ENCODE measurements around the gene SUSD4.
"Not testable (repeated sequence)": the region's sequence is repeated elsewhere in the genome, so short reads cannot be mapped to it uniquely, and the experiment has no call there.

SUSD4 gene, protein sequence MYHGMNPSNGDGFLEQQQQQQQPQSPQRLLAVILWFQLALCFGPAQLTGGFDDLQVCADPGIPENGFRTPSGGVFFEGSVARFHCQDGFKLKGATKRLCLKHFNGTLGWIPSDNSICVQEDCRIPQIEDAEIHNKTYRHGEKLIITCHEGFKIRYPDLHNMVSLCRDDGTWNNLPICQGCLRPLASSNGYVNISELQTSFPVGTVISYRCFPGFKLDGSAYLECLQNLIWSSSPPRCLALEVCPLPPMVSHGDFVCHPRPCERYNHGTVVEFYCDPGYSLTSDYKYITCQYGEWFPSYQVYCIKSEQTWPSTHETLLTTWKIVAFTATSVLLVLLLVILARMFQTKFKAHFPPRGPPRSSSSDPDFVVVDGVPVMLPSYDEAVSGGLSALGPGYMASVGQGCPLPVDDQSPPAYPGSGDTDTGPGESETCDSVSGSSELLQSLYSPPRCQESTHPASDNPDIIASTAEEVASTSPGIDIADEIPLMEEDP

DNA sequence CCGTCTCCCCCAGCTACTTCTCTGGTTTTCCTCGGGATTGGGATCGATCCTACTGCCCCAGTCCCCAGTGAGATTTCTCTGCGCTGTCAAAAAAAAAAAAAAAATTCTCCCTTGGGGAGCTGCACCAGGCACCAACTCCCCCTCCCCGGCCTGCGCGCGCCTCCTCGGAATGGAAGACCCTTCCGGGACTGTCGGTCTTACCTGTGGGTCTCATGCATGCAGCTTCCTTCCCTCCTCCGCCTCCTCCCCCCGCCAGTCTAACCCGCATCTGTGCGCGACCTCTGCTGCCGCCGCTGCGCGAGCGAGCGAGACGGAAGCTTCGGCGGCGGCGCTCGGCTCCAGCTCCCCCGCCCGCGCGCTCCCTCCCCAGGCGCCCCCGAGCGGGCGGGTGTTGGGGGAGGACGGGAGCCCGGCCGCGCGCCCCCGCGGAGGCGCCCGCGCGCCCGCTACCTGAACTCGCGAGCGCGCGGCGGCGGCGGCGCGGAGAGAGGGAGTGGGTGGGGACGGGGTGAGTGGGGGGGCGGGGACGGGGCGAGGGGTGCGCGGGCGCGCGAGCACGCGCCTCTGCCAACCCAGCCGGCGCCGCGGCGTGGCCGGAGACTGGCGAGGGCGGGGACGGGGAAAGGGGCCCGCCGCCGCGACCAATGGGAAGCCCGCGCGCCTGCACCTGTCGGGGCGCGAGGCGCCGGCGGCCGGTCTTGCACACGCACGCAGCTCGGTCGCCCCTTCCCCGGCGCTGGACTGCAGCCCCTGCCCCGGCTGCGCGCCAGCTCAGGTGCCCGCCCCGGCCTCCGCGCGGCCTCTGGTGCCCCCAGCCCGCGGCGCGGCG, at the start of gene SUSD4:
SUSD4 (minus strand) TSS at position 321 of the 829 bp plus-strand sequence. CDS start 751 bp downstream, outside the sequence.
- Histone ChIP-seq H3K27ac (ENCODE audit: low read length) (no peak within 1 kb of the TSS), H3K27me3 (ENCODE audit: control insufficient read depth in 1 of 2, insufficient read depth in 2 of 2, low read length in 2 of 2) (peaks cover 0 to 9% of the 10 kb centered on the region in 2 donors), H3K4me3 (ENCODE audit: low read length in 2 of 2) (peak within 1 kb of the TSS; percentile 51 to 76), H3K9ac (ENCODE audit: low read length in 2 of 2) (no peak within 1 kb of the TSS), H3K9me3 (ENCODE audit: control insufficient read depth in 2 of 2, low read length in 2 of 2) (no peaks in the 10 kb centered on the region), H3K4me1 (ENCODE audit: control insufficient read depth, insufficient read depth, low read length) (peaks cover 18% of the 10 kb centered on the region), H3K36me3 (ENCODE audit: control insufficient read depth in 2 of 2, insufficient read depth in 2 of 2, low read length in 2 of 2) (no peaks in the 10 kb centered on the region)

DNA sequence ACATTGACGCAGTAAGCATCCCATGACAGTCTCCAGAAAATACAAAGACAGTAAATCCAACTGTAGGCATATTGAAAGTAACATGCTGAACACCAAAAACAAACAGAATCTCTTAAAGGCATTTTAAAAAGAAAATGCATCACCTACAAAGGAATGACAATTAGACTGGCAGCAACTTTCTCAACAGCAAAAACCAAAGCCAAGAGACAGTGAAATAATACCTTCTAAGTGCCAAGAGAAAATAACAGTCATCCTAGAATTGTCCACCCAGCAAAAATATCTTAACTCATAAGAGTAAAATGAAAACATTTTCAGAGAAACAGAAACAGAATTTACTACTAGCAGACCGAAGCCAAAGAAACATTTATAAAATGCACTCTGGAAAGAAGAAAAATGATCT, 49.2 kb upstream of the SUSD4 start:
- Histone ChIP-seq H3K9me3 (ENCODE audit: control insufficient read depth in 2 of 2, low read length in 2 of 2) (no peaks in the 10 kb centered on the region), H3K36me3 (ENCODE audit: control insufficient read depth in 2 of 2, insufficient read depth in 2 of 2, low read length in 2 of 2) (no peaks in the 10 kb centered on the region), H3K4me3 (ENCODE audit: low read length in 2 of 2) (no peak overlapping the region), H3K27me3 (ENCODE audit: control insufficient read depth in 1 of 2, insufficient read depth in 2 of 2, low read length in 2 of 2) (no peaks in the 10 kb centered on the region), H3K9ac (ENCODE audit: low read length in 2 of 2) (no peak overlapping the region), H3K27ac (ENCODE audit: low read length) (no peak overlapping the region), H3K4me1 (ENCODE audit: control insufficient read depth, insufficient read depth, low read length) (no peaks in the 10 kb centered on the region)

DNA sequence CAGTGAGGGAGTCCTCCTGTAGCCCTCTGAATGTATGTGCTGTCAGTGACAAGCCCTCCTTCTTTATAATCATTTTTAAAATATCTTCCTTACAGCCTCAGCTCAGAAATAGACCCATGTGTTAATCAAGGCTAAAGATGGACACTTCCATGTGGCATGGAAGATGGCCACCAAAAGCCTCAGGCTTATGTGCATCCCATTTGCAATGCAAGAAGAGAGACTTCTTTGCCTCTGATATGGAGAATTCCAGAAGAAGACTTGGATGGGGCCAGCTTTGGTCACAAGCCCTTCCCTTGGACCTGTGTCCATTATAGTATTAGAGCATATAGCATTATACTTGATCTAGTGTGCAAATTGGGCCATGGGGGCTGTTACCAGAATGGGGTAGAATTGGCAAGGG, 47.7 kb upstream of the SUSD4 start:
- no peak overlapping the region for H3K4me3 ChIP-seq (ENCODE audit: low read length in 2 of 2)
- H3K9ac ChIP-seq (ENCODE audit: low read length in 2 of 2): no peak overlapping the region
- H3K27me3 ChIP-seq (ENCODE audit: control insufficient read depth in 1 of 2, insufficient read depth in 2 of 2, low read length in 2 of 2): no peaks in the 10 kb centered on the region
- no peaks in the 10 kb centered on the region for H3K36me3 ChIP-seq (ENCODE audit: control insufficient read depth in 2 of 2, insufficient read depth in 2 of 2, low read length in 2 of 2)
- no peak overlapping the region for H3K27ac ChIP-seq (ENCODE audit: low read length)
- no peaks in the 10 kb centered on the region for H3K9me3 ChIP-seq (ENCODE audit: control insufficient read depth in 2 of 2, low read length in 2 of 2)
- no peaks in the 10 kb centered on the region for H3K4me1 ChIP-seq (ENCODE audit: control insufficient read depth, insufficient read depth, low read length)

DNA sequence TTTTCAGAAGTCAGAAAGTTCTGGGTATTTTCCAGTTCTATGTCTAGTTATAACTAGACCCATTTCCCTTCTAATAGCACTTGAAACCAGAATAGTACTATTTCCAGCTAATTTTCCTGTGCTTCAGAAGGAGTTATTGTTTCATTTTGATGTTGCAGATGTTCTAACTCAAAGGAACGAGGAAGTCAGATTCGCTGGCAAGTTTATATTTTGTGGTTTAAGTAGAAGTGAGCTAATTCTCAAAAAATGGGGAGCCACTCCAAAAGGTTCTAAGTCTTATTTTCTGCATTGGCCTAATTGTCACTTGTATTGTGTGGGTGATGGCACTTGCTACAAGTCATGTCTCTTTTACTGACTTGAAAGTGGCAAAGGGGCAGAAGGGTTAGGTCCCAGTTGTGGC, 47.3 kb upstream of the SUSD4 start:
- Histone ChIP-seq H3K4me3 (ENCODE audit: low read length in 2 of 2) (no peak overlapping the region), H3K36me3 (ENCODE audit: control insufficient read depth in 2 of 2, insufficient read depth in 2 of 2, low read length in 2 of 2) (no peaks in the 10 kb centered on the region), H3K4me1 (ENCODE audit: control insufficient read depth, insufficient read depth, low read length) (no peaks in the 10 kb centered on the region), H3K27me3 (ENCODE audit: control insufficient read depth in 1 of 2, insufficient read depth in 2 of 2, low read length in 2 of 2) (no peaks in the 10 kb centered on the region), H3K9me3 (ENCODE audit: control insufficient read depth in 2 of 2, low read length in 2 of 2) (no peaks in the 10 kb centered on the region), H3K27ac (ENCODE audit: low read length) (no peak overlapping the region), H3K9ac (ENCODE audit: low read length in 2 of 2) (no peak overlapping the region)

DNA sequence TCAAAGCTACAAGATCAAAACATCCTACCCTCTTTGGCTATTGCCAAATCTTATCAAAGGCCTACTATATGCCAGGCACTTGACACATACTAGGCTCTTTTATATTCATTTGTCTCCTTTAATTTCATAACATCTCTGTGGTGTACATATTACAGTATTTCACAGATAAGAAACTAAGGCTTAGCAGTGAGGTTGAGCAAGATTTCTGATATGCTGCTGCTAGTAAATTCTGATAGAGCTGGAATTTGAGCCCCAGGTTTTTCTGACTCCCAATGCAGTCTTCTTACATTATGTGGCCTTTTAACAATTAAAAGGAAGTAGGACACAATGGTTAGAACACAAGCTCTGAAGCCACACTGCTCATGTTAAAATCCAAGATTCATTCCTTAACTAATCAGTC, 46.1 kb upstream of the SUSD4 start:
- Histone ChIP-seq H3K4me1 (ENCODE audit: control insufficient read depth, insufficient read depth, low read length) (no peaks in the 10 kb centered on the region), H3K9me3 (ENCODE audit: control insufficient read depth in 2 of 2, low read length in 2 of 2) (no peaks in the 10 kb centered on the region), H3K4me3 (ENCODE audit: low read length in 2 of 2) (no peak overlapping the region), H3K36me3 (ENCODE audit: control insufficient read depth in 2 of 2, insufficient read depth in 2 of 2, low read length in 2 of 2) (no peaks in the 10 kb centered on the region), H3K27me3 (ENCODE audit: control insufficient read depth in 1 of 2, insufficient read depth in 2 of 2, low read length in 2 of 2) (no peaks in the 10 kb centered on the region), H3K27ac (ENCODE audit: low read length) (no peak overlapping the region), H3K9ac (ENCODE audit: low read length in 2 of 2) (no peak overlapping the region)

DNA sequence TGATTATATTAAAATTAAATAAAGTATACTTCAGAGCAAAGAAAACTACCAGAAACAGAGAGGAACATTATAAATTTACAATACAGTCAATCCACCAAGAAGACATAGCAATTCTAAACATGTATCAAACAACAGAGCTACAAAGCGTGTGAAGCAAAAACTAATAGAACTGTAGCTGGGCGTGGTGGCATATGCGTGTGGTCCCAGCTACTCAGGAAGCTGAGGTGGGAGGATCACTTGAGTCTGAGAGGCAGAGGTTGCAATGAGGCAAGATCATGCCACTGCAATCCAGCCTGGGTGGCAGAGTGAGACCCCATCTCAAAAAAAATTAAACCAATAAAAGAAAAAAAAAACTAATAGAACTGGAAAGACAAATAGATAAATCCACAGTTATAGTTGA, 41.5 kb upstream of the SUSD4 start:
- no peaks in the 10 kb centered on the region for H3K4me1 ChIP-seq (ENCODE audit: control insufficient read depth, insufficient read depth, low read length)
- H3K9me3 ChIP-seq (ENCODE audit: control insufficient read depth in 2 of 2, low read length in 2 of 2): no peaks in the 10 kb centered on the region
- no peak overlapping the region for H3K27ac ChIP-seq (ENCODE audit: low read length)
- no peak overlapping the region for H3K4me3 ChIP-seq (ENCODE audit: low read length in 2 of 2)
- no peaks in the 10 kb centered on the region for H3K27me3 ChIP-seq (ENCODE audit: control insufficient read depth in 1 of 2, insufficient read depth in 2 of 2, low read length in 2 of 2)
- no peak overlapping the region for H3K9ac ChIP-seq (ENCODE audit: low read length in 2 of 2)
- H3K36me3 ChIP-seq (ENCODE audit: control insufficient read depth in 2 of 2, insufficient read depth in 2 of 2, low read length in 2 of 2): no peaks in the 10 kb centered on the region

DNA sequence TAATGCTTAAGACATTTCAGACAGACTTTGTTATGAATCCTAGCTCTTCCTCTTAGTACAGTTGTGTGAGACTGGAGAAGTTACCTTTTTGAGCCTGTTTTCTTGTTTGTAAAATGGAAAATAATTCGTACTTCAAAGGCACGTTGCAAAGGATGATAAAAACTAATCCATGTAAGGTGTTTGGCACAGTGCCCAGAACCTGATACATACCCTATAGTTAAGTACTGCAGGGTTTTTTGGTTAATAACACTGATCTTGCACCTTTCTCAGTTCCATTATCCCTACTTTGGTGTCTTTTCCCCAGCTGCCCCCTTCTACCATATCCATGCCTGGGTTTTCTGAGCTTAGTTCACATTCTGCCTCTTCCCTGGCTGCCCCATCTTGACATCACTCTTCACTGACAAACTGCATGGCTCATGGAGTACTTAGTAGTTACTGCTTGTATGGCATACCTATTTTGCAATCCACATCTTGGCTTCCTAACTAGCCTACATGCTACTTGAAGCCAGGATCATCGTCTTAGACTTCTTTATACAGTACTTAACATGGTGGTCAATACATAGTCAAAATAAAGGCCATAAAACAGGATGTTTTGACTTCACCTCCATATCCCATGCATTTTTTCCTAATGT, 39.3 kb upstream of the SUSD4 start:
- no peaks in the 10 kb centered on the region for H3K9me3 ChIP-seq (ENCODE audit: control insufficient read depth in 2 of 2, low read length in 2 of 2)
- H3K27me3 ChIP-seq (ENCODE audit: control insufficient read depth in 1 of 2, insufficient read depth in 2 of 2, low read length in 2 of 2): no peaks in the 10 kb centered on the region
- H3K9ac ChIP-seq (ENCODE audit: low read length in 2 of 2): no peak overlapping the region
- no peak overlapping the region for H3K27ac ChIP-seq (ENCODE audit: low read length)
- H3K4me1 ChIP-seq (ENCODE audit: control insufficient read depth, insufficient read depth, low read length): no peaks in the 10 kb centered on the region
- H3K36me3 ChIP-seq (ENCODE audit: control insufficient read depth in 2 of 2, insufficient read depth in 2 of 2, low read length in 2 of 2): no peaks in the 10 kb centered on the region
- H3K4me3 ChIP-seq (ENCODE audit: low read length in 2 of 2): no peak overlapping the region

DNA sequence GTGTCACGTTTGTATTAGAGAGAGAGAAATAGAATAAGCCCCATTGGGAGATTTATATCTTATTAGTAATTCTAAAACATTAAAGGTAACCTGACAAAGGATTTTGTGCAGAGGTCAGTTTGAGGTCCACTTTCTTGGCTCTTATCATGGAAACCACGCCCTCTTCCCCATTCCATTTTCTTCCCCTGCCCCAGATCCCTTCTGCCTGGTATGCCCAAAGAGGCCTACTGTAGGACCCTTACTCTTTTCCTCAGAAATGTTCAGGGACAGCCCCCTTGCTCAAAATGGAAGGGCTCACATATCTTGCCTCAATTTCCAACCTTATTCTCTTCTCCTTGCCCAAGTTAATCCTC, 38.8 kb upstream of the SUSD4 start:
- H3K9ac ChIP-seq (ENCODE audit: low read length in 2 of 2): no peak overlapping the region
- H3K4me3 ChIP-seq (ENCODE audit: low read length in 2 of 2): no peak overlapping the region
- H3K27ac ChIP-seq (ENCODE audit: low read length): no peak overlapping the region
- no peaks in the 10 kb centered on the region for H3K4me1 ChIP-seq (ENCODE audit: control insufficient read depth, insufficient read depth, low read length)
- no peaks in the 10 kb centered on the region for H3K27me3 ChIP-seq (ENCODE audit: control insufficient read depth in 1 of 2, insufficient read depth in 2 of 2, low read length in 2 of 2)
- no peaks in the 10 kb centered on the region for H3K36me3 ChIP-seq (ENCODE audit: control insufficient read depth in 2 of 2, insufficient read depth in 2 of 2, low read length in 2 of 2)
- no peaks in the 10 kb centered on the region for H3K9me3 ChIP-seq (ENCODE audit: control insufficient read depth in 2 of 2, low read length in 2 of 2)

DNA sequence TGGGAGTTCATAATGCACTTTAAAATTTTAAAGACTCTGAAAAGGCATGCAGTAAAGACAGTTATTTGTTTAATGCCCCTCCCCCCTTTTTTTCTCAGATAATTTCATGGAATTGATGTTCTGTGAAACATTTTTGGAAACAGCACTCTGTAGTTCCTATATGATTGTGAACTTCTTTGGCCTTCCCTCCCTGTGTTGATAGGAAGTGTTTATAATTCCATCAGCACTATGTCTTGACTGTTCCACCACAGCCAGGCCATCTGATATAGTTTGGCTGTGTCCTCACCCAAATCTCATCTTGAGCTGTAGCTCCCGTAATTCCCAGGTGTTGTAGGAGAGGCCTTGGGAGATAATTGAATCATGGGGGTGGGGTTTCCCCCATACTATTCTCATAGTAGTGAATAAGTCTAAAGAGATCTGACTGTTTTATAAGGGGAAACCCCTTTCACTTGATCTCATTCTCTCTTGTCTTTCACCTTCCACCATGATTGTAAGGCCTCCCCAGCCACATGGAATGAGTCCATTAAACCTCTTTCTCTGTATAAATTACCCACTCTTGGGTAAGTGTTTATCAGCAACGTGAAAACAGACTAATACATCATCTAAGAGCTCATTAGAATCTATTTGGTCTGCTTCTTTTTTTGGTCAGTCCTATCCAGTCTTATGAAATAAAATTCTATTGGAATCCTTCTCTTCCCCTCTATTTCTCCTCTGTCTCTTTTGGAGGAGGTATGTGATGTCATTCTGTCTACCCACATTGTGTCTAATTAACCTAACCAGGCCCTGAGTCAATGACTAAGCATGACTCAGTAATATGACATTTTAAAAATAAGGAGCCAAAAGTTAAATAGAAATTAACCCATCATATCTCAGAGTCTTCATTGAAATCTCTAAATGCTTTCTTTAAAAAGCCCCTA, 38.2 kb upstream of the SUSD4 start:
- no peaks in the 10 kb centered on the region for H3K36me3 ChIP-seq (ENCODE audit: control insufficient read depth in 2 of 2, insufficient read depth in 2 of 2, low read length in 2 of 2)
- no peak overlapping the region for H3K4me3 ChIP-seq (ENCODE audit: low read length in 2 of 2)
- no peak overlapping the region for H3K27ac ChIP-seq (ENCODE audit: low read length)
- no peaks in the 10 kb centered on the region for H3K4me1 ChIP-seq (ENCODE audit: control insufficient read depth, insufficient read depth, low read length)
- no peaks in the 10 kb centered on the region for H3K9me3 ChIP-seq (ENCODE audit: control insufficient read depth in 2 of 2, low read length in 2 of 2)
- no peak overlapping the region for H3K9ac ChIP-seq (ENCODE audit: low read length in 2 of 2)
- H3K27me3 ChIP-seq (ENCODE audit: control insufficient read depth in 1 of 2, insufficient read depth in 2 of 2, low read length in 2 of 2): no peaks in the 10 kb centered on the region

DNA sequence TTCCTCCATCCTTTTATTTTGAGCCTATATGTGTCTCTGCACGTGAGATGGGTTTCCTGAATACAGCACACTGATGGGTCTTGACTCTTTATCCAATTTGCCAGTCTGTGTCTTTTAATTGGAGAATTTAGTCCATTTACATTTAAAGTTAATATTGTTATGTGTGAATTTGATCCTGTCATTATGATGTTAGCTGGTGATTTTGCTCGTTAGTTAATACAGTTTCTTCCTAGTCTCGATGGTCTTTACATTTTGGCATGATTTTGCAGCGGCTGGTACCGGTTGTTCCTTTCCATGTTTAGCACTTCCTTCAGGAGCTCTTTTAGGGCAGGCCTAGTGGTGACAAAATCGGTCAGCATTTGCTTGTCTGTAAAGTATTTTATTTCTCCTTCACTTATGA, 35.4 kb upstream of the SUSD4 start:
- not testable (repeated sequence) for H3K27me3 ChIP-seq (ENCODE audit: control insufficient read depth in 1 of 2, insufficient read depth in 2 of 2, low read length in 2 of 2); H3K27ac ChIP-seq (ENCODE audit: low read length); H3K4me3 ChIP-seq (ENCODE audit: low read length in 2 of 2); H3K9me3 ChIP-seq (ENCODE audit: control insufficient read depth in 2 of 2, low read length in 2 of 2); H3K9ac ChIP-seq (ENCODE audit: low read length in 2 of 2); H3K4me1 ChIP-seq (ENCODE audit: control insufficient read depth, insufficient read depth, low read length); H3K36me3 ChIP-seq (ENCODE audit: control insufficient read depth in 2 of 2, insufficient read depth in 2 of 2, low read length in 2 of 2)

Data from stomach smooth muscle (tissue), 2 donors.